GM10847 (cell line): ENCODE results near the gene MLIP.

ENCODE experiments used
- POLR2A ChIP-seq: IDR thresholded peaks from 2 replicates; pipeline ENCODE4 v1.6.1; 2011; ENCODE audit not compliant: insufficient read length; ENCODE audit errors: extremely low read depth

Gene MLIP

DNA sequence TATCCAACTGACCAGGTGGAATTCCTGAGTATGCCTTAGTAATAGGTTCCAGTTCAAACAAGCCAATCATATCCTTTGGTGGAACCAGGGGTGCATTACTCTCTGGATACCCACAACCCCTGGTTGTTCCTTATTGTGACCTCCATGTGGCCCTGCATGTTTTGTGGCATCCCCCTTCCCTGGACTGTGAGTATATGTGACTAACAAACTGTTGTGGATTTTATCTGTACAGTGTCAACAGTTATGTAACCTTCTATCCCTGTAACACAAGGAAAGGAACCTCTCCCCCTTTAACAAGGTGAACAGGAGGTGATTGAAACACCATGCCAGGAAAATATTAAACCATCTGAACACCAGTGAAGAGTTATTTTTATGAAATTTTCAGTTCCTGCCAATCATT is 46.2 kb downstream of the MLIP start:
- TF ChIP-seq POLR2A, result no peak

DNA sequence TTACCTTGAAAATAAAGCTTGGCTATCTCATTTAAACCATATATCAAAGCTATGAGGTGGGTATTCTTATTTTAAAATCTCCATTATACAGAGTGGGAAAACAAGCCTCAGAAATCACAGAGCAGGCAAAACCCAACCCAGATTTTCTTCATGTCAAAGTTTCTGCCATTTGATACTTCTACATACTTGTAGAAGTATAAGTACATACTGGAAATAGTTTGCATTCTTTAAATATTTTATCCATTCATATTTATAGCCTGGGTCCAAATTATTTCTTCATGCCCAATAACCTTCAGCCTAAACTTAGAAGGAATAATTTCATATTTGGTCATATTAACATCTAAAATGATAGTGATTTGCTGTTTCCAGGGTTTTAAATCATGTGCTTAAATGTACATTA is 61.8 kb downstream of the MLIP start:
- TF ChIP-seq POLR2A, result no peak

DNA sequence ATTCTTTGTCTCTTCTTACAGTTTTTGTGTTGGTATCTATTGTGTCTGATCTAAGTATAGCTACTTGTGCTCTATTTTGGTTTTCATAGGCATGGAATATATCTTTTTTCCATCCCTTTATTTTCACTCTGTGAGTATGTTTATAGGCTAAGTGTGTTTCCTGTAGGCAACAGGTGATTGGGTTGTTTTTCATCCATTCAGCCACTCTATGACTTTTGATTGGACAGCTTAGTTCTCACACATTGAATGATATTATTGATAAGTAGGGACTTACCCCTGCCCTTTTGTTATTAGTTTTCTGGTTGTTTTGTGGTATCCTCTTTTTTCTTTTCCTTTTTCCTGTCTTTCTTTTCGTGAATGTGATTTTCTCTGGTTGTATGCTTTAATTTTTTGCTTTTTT is 67.9 kb downstream of the MLIP start:
- TF ChIP-seq POLR2A, result no peak

DNA sequence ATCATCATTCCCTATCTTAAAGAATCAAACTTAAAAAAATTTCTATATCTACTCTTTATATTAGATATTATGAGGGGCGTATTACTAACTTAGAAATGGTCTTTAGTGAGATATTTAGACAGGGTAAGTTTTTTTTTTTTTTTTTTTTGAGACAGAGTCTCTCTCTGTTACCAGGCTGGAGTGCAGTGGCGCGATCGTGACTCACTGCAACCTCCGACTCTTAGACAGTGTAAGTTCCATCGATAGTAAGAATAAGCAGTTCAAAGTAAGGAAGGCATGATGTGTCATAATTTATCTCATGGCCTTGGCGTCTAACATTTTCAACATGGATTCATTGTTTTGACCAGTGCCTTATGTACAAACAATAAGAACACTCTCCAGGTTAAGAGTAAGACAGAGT is 72.4 kb downstream of the MLIP start:
- no peak for TF ChIP-seq POLR2A

DNA sequence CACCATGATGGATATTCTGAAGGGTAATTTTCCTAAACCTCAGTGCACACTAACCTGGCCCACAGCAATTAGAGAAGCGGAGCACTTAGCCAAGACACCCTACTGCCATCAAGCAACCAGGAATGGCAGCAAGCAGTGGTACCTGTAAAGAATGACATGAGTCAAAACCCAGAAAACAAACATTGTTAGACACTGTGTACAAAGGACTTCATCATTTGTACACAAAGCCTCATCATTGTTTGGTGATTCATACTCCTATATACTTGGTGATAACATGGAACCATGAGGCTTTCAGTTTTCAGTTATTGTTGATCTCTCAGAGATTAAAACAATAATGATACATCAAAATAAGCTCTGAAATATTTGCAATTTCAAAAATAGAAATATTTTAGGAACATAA is 74.6 kb downstream of the MLIP start:
- no peak for TF ChIP-seq POLR2A

DNA sequence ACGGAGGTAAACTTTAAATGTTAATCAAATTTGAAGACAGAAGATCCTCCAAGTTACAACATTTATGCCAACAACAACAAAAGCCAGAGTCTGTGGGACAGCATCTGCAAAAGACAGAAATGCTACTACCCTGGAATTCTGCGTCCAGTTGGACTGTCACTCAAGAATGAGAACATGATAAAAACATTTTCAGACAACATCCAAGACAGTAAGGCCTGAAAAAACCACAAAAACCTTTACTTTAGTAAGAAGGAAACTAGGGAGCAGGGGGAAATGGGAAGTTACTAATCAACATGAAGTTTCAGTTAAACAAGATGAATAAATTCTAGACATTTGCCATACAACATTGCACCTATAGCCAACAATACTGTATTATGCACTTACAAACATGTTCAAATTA is 77.6 kb downstream of the MLIP start:
- TF ChIP-seq POLR2A, result no peak

DNA sequence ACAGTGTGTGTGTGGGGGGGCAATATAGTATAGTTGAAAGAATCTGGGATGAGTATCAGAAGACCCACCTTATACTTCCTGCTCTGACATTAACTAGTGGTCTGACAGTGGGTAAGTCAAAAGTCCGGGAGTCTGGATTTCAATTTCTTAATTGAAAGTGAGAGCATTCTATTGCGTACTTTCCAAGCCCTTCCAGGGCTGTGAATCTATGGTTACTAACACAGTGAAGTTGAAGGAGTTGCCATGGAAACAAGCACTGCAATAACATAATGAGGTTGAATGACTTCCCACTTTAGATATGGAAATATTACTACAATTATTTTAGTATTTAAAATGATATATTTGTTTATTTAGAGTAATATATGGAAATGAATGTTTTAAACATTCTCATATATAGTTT is 80.2 kb downstream of the MLIP start:
- no peak for TF ChIP-seq POLR2A

DNA sequence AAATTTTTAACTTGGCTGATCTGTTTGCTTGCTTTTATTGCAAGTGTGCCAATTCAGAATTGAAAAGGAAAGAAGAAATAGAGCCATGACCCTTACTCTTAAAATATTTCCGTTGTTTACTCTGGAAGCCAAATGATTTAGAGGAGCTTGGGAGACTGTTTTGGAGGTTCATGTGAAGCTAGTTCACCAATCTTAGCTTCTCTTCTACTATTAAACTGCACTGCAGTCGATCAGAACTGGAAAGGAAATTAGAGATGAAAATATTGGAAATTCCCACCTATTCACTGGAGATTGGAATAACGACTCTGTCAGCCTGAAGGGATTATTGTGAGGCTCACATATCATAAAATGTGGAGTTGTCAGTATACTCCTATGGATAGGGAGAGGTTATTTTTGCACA is 81.8 kb downstream of the MLIP start:
- TF ChIP-seq POLR2A, result no peak

DNA sequence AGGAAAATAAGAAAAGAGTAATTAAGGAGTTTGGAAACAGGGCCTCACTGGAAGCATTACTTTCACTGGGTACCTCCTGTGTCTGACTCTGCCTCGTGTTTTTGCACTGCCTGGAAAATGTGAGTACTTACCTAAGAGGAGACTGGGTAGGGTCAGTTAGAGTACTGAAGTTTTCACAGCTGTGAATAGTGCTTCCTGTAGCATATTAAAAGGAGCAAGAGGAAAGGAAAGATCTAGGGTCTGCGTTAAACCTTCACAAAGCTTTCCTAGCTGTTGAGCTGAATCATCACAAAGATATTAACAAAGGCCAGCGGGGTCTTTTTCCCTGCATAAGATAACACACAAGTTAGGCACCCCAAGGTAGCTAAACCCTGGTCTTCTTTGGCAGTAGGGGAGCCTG is 82.3 kb downstream of the MLIP start:
- TF ChIP-seq POLR2A, result no peak

DNA sequence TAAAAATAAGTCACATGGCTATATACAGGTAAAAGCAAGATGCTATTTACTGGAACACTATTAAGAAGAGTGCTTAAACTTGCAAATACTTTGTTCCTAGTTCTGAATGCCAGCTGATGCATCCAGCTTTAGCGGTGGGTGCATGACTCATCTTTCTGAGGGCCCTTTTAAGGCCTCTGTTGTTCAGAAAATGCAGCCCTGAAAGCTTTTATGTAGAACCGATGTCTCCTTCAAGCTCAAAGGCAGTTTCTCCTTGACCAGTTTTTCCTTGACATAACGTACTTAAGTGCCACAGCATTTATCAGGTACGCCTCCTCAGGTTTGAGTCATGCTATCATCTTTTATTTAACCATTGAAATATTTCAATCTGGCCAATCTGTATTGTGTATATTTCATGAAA is 82.8 kb downstream of the MLIP start:
- TF ChIP-seq POLR2A, result no peak

DNA sequence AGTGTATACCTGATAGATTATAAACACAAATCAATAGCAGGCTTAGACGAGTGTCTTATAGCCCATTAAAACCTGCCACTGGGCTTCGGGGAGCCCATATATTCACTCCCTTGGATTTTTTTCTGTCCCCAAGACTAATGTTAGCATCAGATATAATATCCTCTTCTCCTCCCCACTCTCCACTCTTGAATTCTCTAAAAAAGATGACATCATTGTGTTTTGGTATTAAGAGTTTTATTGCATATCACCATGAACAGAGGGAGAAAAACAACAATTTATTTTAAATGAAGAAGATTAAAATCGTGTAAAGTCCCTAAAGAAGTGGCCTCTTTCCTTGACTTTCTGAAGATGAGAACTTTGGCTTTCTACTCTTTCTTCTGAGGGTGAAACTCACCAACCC is 84.4 kb downstream of the MLIP start:
- TF ChIP-seq POLR2A, result no peak

DNA sequence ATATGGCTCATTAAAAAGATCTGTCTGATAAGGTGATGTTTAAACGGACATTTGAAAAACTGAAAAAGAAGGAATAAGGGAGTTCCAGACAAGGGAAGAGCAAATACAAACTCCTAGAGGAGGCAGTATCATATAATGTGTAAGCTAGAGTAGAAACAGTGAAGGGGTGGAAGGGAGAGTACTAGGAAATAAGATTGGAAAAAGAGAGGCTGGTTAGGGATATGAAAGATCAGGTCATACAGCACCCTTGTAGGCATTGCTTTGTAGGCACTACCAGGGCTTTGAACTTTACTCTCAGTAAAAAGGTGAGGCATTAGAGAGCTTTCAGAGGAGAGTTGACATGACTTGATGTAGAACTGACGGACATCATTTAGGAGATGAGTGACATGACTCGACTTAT is 85.7 kb downstream of the MLIP start:
- TF ChIP-seq POLR2A, result no peak

DNA sequence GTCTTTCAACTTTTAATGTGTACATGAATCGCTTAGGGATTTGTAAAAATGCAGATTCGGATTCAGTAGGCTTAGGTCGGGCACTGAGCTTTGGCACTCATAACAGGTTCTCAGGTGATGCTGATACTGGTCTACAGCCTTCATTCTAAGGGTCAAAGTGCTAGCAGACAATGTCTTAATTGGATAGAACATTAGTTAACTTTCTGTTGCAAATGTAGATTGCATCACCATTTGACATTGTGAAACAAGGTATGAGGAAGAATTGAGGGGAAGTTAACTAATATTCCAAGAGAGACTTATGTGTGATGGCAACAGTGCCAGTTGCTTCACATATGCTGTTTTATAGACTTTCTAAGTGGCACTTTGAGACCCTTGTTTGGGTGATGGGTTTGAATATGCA is 86.9 kb downstream of the MLIP start:
- no peak for TF ChIP-seq POLR2A

DNA sequence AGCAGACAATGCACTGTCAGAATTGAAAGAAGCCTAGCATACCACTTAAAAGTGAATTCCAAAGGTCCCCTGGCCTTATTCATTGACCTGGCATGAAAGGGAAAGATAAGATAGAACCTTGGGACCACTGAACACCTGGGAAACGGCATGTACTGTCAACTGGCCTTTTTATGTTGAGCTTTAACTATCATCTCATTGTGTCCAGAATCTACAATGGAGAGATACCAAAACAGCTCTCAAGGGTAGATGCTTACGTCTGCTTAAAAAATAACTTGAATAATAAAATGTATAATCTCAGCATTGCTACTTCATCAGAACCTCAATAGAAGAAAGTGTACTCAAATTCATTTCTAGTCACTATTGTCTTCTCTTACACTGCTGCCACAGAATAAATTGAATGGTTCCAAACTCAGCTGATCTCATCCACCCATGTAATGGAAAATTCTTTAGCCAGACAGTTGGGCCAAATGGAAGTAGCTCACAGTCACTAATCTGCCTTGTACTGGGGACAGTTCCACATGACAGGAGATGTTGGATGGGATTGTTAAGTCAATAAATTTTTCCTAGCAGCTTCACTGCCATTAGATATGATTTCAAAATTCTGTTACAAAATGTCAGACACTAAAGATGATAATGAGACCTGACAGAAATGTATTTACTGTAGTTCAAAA is 93.8 kb downstream of the MLIP start:
- no peak for TF ChIP-seq POLR2A

DNA sequence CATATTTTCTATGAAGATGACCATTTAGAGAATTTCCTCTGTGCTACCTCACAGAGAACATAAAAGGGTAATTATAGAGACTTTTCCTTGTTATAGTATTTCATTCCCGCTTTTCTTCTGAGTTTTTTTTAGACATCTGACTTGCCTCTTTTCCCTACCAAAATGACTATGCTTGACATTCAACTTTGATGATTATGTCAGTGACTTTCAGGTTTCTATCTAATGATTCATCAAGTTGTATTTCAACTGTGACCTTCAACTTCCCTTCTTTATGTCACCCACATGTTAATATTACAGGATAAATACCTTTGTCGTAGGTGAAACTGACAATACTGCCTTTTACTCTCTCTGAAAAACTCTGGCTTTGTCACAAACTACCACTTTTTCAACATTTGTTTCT is 95.3 kb downstream of the MLIP start:
- no peak for TF ChIP-seq POLR2A

DNA sequence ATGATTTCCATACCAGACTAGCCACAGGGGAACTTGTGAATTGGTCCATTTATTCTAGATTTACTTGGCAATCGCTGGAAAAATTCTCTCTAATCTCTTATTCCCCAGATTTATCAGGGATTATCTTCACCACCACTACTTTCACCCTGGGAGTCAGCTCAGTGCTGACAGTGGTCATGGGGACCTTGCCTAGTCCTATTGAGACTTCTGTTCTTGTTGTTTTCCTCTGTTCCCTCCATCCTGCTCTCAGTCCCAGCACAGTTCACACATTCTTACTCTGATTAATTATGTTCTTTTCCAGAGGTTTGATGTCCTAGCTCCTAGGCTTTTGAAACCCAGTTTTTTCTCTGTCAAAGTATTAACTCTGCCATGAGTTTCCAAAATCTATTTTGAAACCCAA is 103.0 kb downstream of the MLIP start:
- no peak for TF ChIP-seq POLR2A

DNA sequence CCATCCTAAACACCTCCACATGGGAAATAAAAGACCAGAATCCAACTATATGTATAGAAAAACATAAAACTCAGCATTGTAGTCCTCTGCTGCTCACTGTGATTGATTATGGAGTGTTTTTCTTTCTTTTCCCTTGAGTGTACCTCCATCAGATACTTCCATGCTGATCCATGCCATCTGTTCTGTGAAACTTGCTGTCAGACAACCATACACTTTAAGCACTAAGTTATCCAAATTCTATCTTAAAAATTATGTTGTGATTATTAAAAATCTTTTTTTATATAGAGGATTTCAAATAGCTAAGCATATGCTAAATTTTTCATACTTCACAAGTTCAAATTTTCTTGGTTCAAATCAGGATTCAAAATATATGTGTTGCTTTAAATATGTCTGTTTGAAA is 105.1 kb downstream of the MLIP start:
- TF ChIP-seq POLR2A, result no peak

DNA sequence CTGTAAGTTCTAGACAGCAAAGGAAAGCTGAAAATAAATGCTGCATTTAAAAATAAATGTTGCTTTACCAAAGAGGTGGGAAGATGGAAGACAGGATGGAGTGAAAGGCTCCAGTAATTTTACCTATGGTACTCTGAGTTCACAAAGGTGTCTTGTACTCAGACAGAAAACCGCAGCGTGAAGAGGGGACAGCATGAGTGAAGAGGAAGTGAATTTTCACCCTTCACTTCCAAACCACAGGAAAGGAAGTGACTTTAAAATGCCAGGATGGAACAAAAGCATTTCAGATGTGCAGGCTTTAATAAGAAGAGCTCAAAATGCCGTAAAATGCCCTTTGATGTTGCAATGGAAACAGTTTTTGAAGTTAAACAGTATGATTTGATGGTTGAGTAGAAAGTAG is 105.8 kb downstream of the MLIP start:
- TF ChIP-seq POLR2A, result no peak

DNA sequence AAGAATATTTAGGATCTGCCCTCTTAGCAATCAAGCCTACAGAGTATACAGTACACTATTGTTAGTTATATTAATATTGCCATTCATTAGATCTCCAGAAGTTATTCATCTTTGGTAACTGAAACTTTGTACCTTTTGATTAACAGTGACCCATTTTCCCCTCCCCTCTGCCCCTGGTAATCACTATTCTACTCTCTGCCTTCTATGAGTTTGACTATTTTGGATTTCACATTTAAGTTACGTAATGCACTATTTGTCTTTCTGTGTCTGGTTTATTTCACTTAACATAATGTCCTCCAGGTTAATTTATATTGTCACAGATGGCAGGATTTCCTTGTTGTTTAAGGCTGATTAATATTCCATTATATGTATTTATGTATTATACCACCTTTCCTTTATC is 111.0 kb downstream of the MLIP start:
- no peak for TF ChIP-seq POLR2A

DNA sequence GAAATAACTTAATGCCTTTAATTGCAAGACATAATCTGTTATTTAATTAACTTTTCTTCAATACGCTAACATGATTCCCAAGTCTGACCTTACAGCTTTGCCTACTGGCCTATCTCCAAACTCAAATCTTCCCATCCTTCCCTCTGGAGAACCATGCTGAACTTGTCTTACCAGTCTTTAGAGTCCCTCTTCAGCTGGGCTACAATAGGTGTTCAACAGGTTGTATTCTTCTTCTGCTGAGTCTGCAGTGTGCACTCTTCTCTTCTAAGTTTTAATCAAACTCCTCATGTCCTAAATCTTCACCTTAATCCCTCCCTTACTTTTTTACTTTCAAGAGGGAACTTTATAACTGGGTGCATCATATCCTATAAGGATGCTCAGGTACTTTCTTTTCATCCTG is 121.5 kb downstream of the MLIP start:
- no peak for TF ChIP-seq POLR2A
